HG03457 (cell line): ENCODE data around the gene EXD3.
"Not testable (repeated sequence)": the region's sequence is repeated elsewhere in the genome, so short reads cannot be mapped to it uniquely, and the experiment has no call there.

Experiments used
- ATAC-seq: cut with Tn5 transposase; IDR thresholded peaks from one replicate; pipeline ENCODE4 v1.9.1; 2021; ENCODE audit warnings: moderate number of reproducible peaks; ENCODE audit not compliant: unreplicated experiment

The EXD3 gene

GRCh38 chr9:137415451-137415850 lies 7.5 kb downstream of the EXD3 start:
- ATAC-seq: no peak

GRCh38 chr9:137412431-137412830 lies 10.5 kb downstream of the EXD3 start:
- no peak for ATAC-seq

- ATAC-seq: no peak
Measured at GRCh38 chr9:137411645-137412380, 11.1 kb downstream of the EXD3 start.

- ATAC-seq: no peak
Measured at GRCh38 chr9:137411260-137411644, 11.7 kb downstream of the EXD3 start.

- no peak for ATAC-seq
Measured at GRCh38 chr9:137410891-137411249, 12.1 kb downstream of the EXD3 start.

- ATAC-seq: not testable (repeated sequence)
Measured at GRCh38 chr9:137410236-137410890, 12.6 kb downstream of the EXD3 start.

- ATAC-seq: no peak
Measured at GRCh38 chr9:137409515-137409914, 13.4 kb downstream of the EXD3 start.

GRCh38 chr9:137408651-137409405 lies 14.1 kb downstream of the EXD3 start:
- ATAC-seq: no peak

GRCh38 chr9:137407590-137408300 lies 15.2 kb downstream of the EXD3 start:
- ATAC-seq: no peak

- ATAC-seq: no peak
Measured at GRCh38 chr9:137406876-137407589, 15.9 kb downstream of the EXD3 start.

- ATAC-seq: no peak
Measured at GRCh38 chr9:137406085-137406760, 16.7 kb downstream of the EXD3 start.

- ATAC-seq: no peak
Measured at GRCh38 chr9:137405677-137406081, 17.3 kb downstream of the EXD3 start.

- no peak for ATAC-seq
Measured at GRCh38 chr9:137404961-137405567, 17.9 kb downstream of the EXD3 start.

GRCh38 chr9:137403269-137403668 lies 19.7 kb downstream of the EXD3 start:
- no peak for ATAC-seq

GRCh38 chr9:137402746-137403145 lies 20.2 kb downstream of the EXD3 start:
- ATAC-seq: no peak

GRCh38 chr9:137398561-137399468 lies 24.1 kb downstream of the EXD3 start:
- no peak for ATAC-seq

GRCh38 chr9:137397675-137398423 lies 25.1 kb downstream of the EXD3 start:
- ATAC-seq: no peak
